22Rv1 (cell line): ENCODE measurements around the gene GPHA2.

Source experiments
- ZFX ChIP-seq: fragments of 450-650 bp; IDR thresholded peaks from 2 replicates; pipeline ENCODE4 v1.6.1; 2017; ENCODE audit warnings: antibody characterized with exemption, borderline replicate concordance
- TF ChIP-seq, protein P1 (sequence below): fragments of 450-650 bp; IDR thresholded peaks from 2 replicates; pipeline ENCODE4 v1.5.1; 2017; ENCODE audit warnings: mild to moderate bottlenecking

DNA sequence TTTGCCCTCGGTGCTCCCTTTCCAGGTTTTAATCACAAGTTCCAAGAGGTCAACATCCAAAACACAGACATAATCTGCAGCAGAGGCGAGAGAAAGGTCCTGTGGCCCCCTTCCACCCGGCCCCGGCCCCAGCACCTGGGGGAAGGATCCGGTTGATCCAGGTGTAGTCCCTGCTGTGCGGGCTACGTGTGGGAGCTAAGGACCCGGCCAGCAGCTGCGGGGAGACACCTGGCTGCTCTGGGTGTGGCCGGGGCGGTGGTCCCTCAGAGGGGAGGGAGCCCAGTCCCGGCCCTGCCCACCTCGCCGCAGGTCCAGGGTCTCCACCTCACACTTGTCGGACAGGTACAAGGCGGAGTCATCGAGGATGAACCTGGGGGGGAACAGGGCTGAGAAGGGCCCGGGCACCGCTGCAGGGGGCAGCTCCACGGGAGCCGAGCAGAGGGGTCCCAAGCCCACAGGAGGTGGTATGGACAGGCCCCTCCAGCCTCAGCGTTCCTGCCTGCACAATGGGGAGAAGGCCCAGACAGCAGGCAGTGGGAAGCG, 32.3 kb downstream of the GPHA2 start:
- TF ChIP-seq, protein P1, sequence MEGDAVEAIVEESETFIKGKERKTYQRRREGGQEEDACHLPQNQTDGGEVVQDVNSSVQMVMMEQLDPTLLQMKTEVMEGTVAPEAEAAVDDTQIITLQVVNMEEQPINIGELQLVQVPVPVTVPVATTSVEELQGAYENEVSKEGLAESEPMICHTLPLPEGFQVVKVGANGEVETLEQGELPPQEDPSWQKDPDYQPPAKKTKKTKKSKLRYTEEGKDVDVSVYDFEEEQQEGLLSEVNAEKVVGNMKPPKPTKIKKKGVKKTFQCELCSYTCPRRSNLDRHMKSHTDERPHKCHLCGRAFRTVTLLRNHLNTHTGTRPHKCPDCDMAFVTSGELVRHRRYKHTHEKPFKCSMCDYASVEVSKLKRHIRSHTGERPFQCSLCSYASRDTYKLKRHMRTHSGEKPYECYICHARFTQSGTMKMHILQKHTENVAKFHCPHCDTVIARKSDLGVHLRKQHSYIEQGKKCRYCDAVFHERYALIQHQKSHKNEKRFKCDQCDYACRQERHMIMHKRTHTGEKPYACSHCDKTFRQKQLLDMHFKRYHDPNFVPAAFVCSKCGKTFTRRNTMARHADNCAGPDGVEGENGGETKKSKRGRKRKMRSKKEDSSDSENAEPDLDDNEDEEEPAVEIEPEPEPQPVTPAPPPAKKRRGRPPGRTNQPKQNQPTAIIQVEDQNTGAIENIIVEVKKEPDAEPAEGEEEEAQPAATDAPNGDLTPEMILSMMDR: no peak
- no peak for TF ChIP-seq ZFX
